ENCODE data around the gene HSPB1. TPM values are rescaled to one million over a fixed set of nuclear protein-coding genes. Genes with fewer than 3 reads are reported as not detected.

Gene HSPB1
- total RNA-seq, 3 donors from 2014 or later (not counting 1 experiment from before 2014, with no cell fraction given), result 14.4 to 15.9 (median 14.7) TPM

GRCh38 chr7:76329479-76329878 lies 27.0 kb downstream of the HSPB1 start:
- Mint-ChIP-seq H3K36me3 (peaks cover 24% of the 10 kb centered on the region), H3K27ac (peak overlapping the region in 1 of 2 donors; percentile 32), H3K4me3 (no peak overlapping the region), H3K9me3 (no peaks in the 10 kb centered on the region), H3K4me1 (peaks cover 21 to 42% of the 10 kb centered on the region in 2 donors), H3K27me3 (ENCODE audit: low read depth in 2 of 2) (no peaks in the 10 kb centered on the region)
- Histone ChIP-seq H3K9me3 (ENCODE audit: control insufficient read depth, insufficient read depth, low read length) (no peaks in the 10 kb centered on the region), H3K4me1 (ENCODE audit: control insufficient read depth, insufficient read depth, low read length) (no peaks in the 10 kb centered on the region), H3K27me3 (ENCODE audit: control insufficient read depth, insufficient read depth, low read length) (no peaks in the 10 kb centered on the region), H3K36me3 (ENCODE audit: control insufficient read depth, insufficient read depth, low read length) (peaks cover 26% of the 10 kb centered on the region), H3K27ac (ENCODE audit: low read length) (no peak overlapping the region), H3K4me3 (ENCODE audit: low read length) (no peak overlapping the region)
- DNase-seq (no peak), ATAC-seq (no peak)
- WGBS (ENCODE audit: insufficient coverage), result 95% methylated on average over 29 of the region's 29 CpGs
- no peak for TF ChIP-seq CTCF (IDR thresholded peaks at IDR 0.05)
- intact Hi-C loops (cut with micrococcal nuclease), result no loop called here

- H3K27ac Mint-ChIP-seq, result peak overlapping the region; percentile 19 to 32
- no peaks in the 10 kb centered on the region for H3K27me3 Mint-ChIP-seq (ENCODE audit: low read depth in 2 of 2)
- intact Hi-C loops (cut with micrococcal nuclease), result no loop called here
- Histone ChIP-seq H3K27ac (ENCODE audit: low read length) (no peak overlapping the region), H3K9me3 (ENCODE audit: control insufficient read depth, insufficient read depth, low read length) (no peaks in the 10 kb centered on the region), H3K36me3 (ENCODE audit: control insufficient read depth, insufficient read depth, low read length) (peaks cover 26% of the 10 kb centered on the region), H3K27me3 (ENCODE audit: control insufficient read depth, insufficient read depth, low read length) (no peaks in the 10 kb centered on the region), H3K4me1 (ENCODE audit: control insufficient read depth, insufficient read depth, low read length) (no peaks in the 10 kb centered on the region), H3K4me3 (ENCODE audit: low read length) (no peak overlapping the region)
- WGBS (ENCODE audit: insufficient coverage), result 88% methylated on average over 4 of the region's 4 CpGs
- TF ChIP-seq CTCF (IDR thresholded peaks at IDR 0.05), result no peak
- no peak overlapping the region for H3K4me3 Mint-ChIP-seq
- ATAC-seq (no peak), DNase-seq (no peak)
- H3K36me3 Mint-ChIP-seq, result peaks cover 24% of the 10 kb centered on the region
- no peaks in the 10 kb centered on the region for H3K9me3 Mint-ChIP-seq
- H3K4me1 Mint-ChIP-seq, result peaks cover 21 to 42% of the 10 kb centered on the region in 2 donors
Measured at GRCh38 chr7:76330261-76330660, 27.8 kb downstream of the HSPB1 start.

- Mint-ChIP-seq H3K27me3 (ENCODE audit: low read depth in 2 of 2) (no peaks in the 10 kb centered on the region), H3K36me3 (peaks cover 24% of the 10 kb centered on the region), H3K4me1 (peaks cover 21 to 42% of the 10 kb centered on the region in 2 donors), H3K4me3 (no peak overlapping the region), H3K9me3 (no peaks in the 10 kb centered on the region), H3K27ac (peak overlapping the region in 1 of 2 donors; percentile 19)
- intact Hi-C loops (cut with micrococcal nuclease), result no loop called here
- 89% methylated on average over 4 of the region's 5 CpGs for WGBS (ENCODE audit: insufficient coverage)
- no peak overlapping the region for H3K4me3 ChIP-seq (ENCODE audit: low read length)
- H3K9me3 ChIP-seq (ENCODE audit: control insufficient read depth, insufficient read depth, low read length), result no peaks in the 10 kb centered on the region
- H3K36me3 ChIP-seq (ENCODE audit: control insufficient read depth, insufficient read depth, low read length), result peaks cover 25% of the 10 kb centered on the region
- ATAC-seq (no peak), DNase-seq (no peak)
- no peak for TF ChIP-seq CTCF (IDR thresholded peaks at IDR 0.05)
- H3K27ac ChIP-seq (ENCODE audit: low read length), result no peak overlapping the region
- no peaks in the 10 kb centered on the region for H3K4me1 ChIP-seq (ENCODE audit: control insufficient read depth, insufficient read depth, low read length)
- no peaks in the 10 kb centered on the region for H3K27me3 ChIP-seq (ENCODE audit: control insufficient read depth, insufficient read depth, low read length)
Measured at GRCh38 chr7:76330673-76331072, 28.2 kb downstream of the HSPB1 start.

- 67% methylated on average over 9 of the region's 9 CpGs for whole genome bisulfite sequencing (ENCODE audit: insufficient coverage)
- no peaks in the 10 kb centered on the region for H3K9me3 ChIP-seq (ENCODE audit: control insufficient read depth, insufficient read depth, low read length)
- H3K27ac ChIP-seq (ENCODE audit: low read length), result no peak overlapping the region
- ATAC-seq, result no peak
- TF ChIP-seq CTCF (IDR thresholded peaks at IDR 0.05), result no peak
- Mint-ChIP-seq H3K36me3 (peaks cover 24% of the 10 kb centered on the region), H3K9me3 (no peaks in the 10 kb centered on the region), H3K27me3 (ENCODE audit: low read depth in 2 of 2) (no peaks in the 10 kb centered on the region), H3K4me1 (peaks cover 16 to 42% of the 10 kb centered on the region in 2 donors), H3K4me3 (no peak overlapping the region), H3K27ac (peak overlapping the region in 1 of 2 donors; percentile 29)
- no peak for DNase-seq
- intact Hi-C loops (cut with micrococcal nuclease), result no loop called here
- no peaks in the 10 kb centered on the region for H3K27me3 ChIP-seq (ENCODE audit: control insufficient read depth, insufficient read depth, low read length)
- H3K36me3 ChIP-seq (ENCODE audit: control insufficient read depth, insufficient read depth, low read length), result peaks cover 17% of the 10 kb centered on the region
- no peaks in the 10 kb centered on the region for H3K4me1 ChIP-seq (ENCODE audit: control insufficient read depth, insufficient read depth, low read length)
- H3K4me3 ChIP-seq (ENCODE audit: low read length), result no peak overlapping the region
Measured at GRCh38 chr7:76332078-76332477, 29.6 kb downstream of the HSPB1 start.
